K562 (cell line): ENCODE results near the gene ANO9. TPM values are rescaled to one million over a fixed set of nuclear protein-coding genes. Genes with fewer than 3 reads are reported as not detected.

Experiments used
- ATAC-seq: fragments of 200-7000 bp; cut with Tn5 transposase; 3 replicates; pipeline ENCODE4 v1.9.1; 2020; ENCODE audit warnings: moderate library complexity
- BruUV-seq: library from RNA; stranded (reverse); fragments of 400-500 nt; replicated peaks from 2 replicates; lab custom pipeline; 2021; lab: Mats Ljungman, UMichigan
- CTCF ChIA-PET: fragments of 300-600 bp; formaldehyde crosslinking; extraction: SDS; loops from one replicate; lab custom pipeline; 2021; ENCODE audit warnings: low intra/inter-chr PET ratio; lab: Yijun Ruan, JAX
- POLR2A ChIA-PET: fragments of 300-600, 350-650 bp; sonication (Branson Sonifier 250); formaldehyde crosslinking; extraction: SDS; loops from one replicate; lab custom pipeline; 2021; ENCODE audit warnings: antibody characterized with exemption, inconsistent platforms; lab: Yijun Ruan, JAX
- DNase-seq, 4 experiments: peaks; one replicate each; pipeline versions ENCODE4 v3.0.0 to v3.0.0-alpha.2; 2011 to 2018; ENCODE audit warnings: low spot score in 3 of 4, mixed read lengths in 3 of 4; ENCODE audit errors: extremely low read depth in 1 of 4
- FAIRE-seq: peaks from 2 replicates; lab custom pipeline; 2011; peaks lifted over from hg19 to GRCh38; lab: Jason Lieb, UNC
- H2AFZ ChIP-seq: 2 replicates; pipeline ENCODE4 v1.6.0; 2011; ENCODE audit warnings: low read depth, low read length, control low read depth, inconsistent platforms
- H3K27ac ChIP-seq: fragments of 200-600 bp; 3 replicates; pipeline ENCODE4 v1.8.0; 2011; ENCODE audit warnings: low read depth, mild to moderate bottlenecking, control low read depth, inconsistent platforms, low read length, moderate library complexity, mixed read lengths; ENCODE audit errors: extremely low read depth
- H3K27me3 ChIP-seq, 2 experiments: fragments of 300-600 bp in 1 of 2; 2 replicates in 1 of 2; 3 replicates in 1 of 2; pipeline versions ENCODE4 v1.6.0 to v1.8.0; 2011; ENCODE audit warnings: inconsistent platforms in 2 of 2, low read length in 2 of 2, mild to moderate bottlenecking in 1 of 2, mixed read lengths in 1 of 2, moderate library complexity in 1 of 2; ENCODE audit not compliant: control insufficient read depth in 2 of 2, insufficient read depth in 2 of 2
- H3K36me3 ChIP-seq: fragments of 300-600 bp; 3 replicates; pipeline ENCODE4 v1.8.0; 2011; ENCODE audit warnings: mild to moderate bottlenecking, low read length, inconsistent platforms; ENCODE audit not compliant: control insufficient read depth, insufficient read depth
- H3K4me1 ChIP-seq, 2 experiments: fragments of 200-600 bp in 1 of 2; replicated peaks in 1 of 2; 2 replicates in 1 of 2; 3 replicates in 1 of 2; pipeline versions ENCODE4 v1.5.1 to v1.8.0; 2011; ENCODE audit warnings: inconsistent platforms in 2 of 2, low read length in 2 of 2, mild to moderate bottlenecking in 1 of 2, mixed read lengths in 1 of 2, moderate library complexity in 1 of 2; ENCODE audit not compliant: control insufficient read depth in 2 of 2, insufficient read depth in 2 of 2
- H3K4me2 ChIP-seq: 2 replicates; pipeline ENCODE4 v1.6.1; 2011; ENCODE audit warnings: low read length, control low read depth, inconsistent platforms, mixed read lengths; ENCODE audit not compliant: insufficient read depth
- H3K4me3 ChIP-seq: fragments of 200-600 bp; sonication (generic), shearing (Covaris generic); 2 replicates; pipeline ENCODE4 v1.5.1; 2016; ENCODE audit warnings: control low read depth, inconsistent platforms
- H3K79me2 ChIP-seq: fragments of 200-600 bp; 3 replicates; pipeline ENCODE4 v1.8.0; 2011; ENCODE audit warnings: low read length, inconsistent platforms; ENCODE audit not compliant: control insufficient read depth, insufficient read depth
- H3K9ac ChIP-seq, 2 experiments: 2 replicates each; pipeline versions ENCODE4 v1.6.0 to v1.6.1; 2011; ENCODE audit warnings: low read depth in 2 of 2, low read length in 2 of 2, control low read depth in 1 of 2, inconsistent platforms in 1 of 2, mild to moderate bottlenecking in 1 of 2, mixed read lengths in 1 of 2; ENCODE audit not compliant: insufficient read depth in 1 of 2
- H3K9me1 ChIP-seq: one replicate; pipeline ENCODE4 v1.6.0; 2011; ENCODE audit warnings: inconsistent platforms, mild to moderate bottlenecking, low read length, moderate library complexity; ENCODE audit not compliant: control insufficient read depth, insufficient read depth
- H3K9me3 ChIP-seq: replicated peaks from 2 replicates; pipeline ENCODE4 v1.5.1; 2011; ENCODE audit warnings: low read depth, low read length, inconsistent platforms; ENCODE audit not compliant: control insufficient read depth, insufficient read depth
- H4K20me1 ChIP-seq: replicated peaks from 2 replicates; pipeline ENCODE4 v1.6.1; 2011; ENCODE audit warnings: low read length, inconsistent platforms, mixed read lengths; ENCODE audit not compliant: control insufficient read depth, insufficient read depth
- BRD4 ChIP-seq: fragments of 200-600 bp; sonication (generic); IDR thresholded peaks from 2 replicates; pipeline ENCODE4 v1.6.1; 2017; ENCODE audit warnings: inconsistent platforms
- ERF ChIP-seq: fragments of 450-650 bp; formaldehyde crosslinking; IDR thresholded peaks from 2 replicates; pipeline ENCODE4 v1.4.0; 2020; ENCODE audit warnings: mild to moderate bottlenecking, mixed read lengths
- HSF4 ChIP-seq: fragments of 250-450 bp; sonication (Bioruptor Pico); IDR thresholded peaks from 2 replicates; pipeline ENCODE4 v2.1.2; 2022; ENCODE audit warnings: mild to moderate bottlenecking, moderate library complexity, borderline replicate concordance
- MTA3 ChIP-seq: fragments of 450-650 bp; formaldehyde crosslinking; IDR thresholded peaks from 2 replicates; pipeline ENCODE4 v1.6.1; 2017; ENCODE audit warnings: mild to moderate bottlenecking, borderline replicate concordance
- PRMT5 ChIP-seq: sonication (generic); formaldehyde crosslinking; IDR thresholded peaks from 2 replicates; pipeline ENCODE4 v1.5.0; 2020; ENCODE audit warnings: missing genetic modification reagents
- SRSF1 ChIP-seq: fragments of 200-400 bp; formaldehyde crosslinking; IDR thresholded peaks from 2 replicates; pipeline ENCODE4 v1.6.1; 2017; ENCODE audit warnings: mild to moderate bottlenecking, low read depth, low read length, moderate library complexity
- TBP ChIP-seq: optimal IDR thresholded peaks from 2 replicates; pipeline ENCODE3; 2011; ENCODE audit warnings: low read depth, low read length, improper control_type of control experiment
- ZKSCAN1 ChIP-seq: fragments of 150-350 bp; IDR thresholded peaks from 2 replicates; pipeline ENCODE4 v1.6.1; 2016; ENCODE audit warnings: low read depth, low read length
- WGBS: fragments of 100-300 bp; shearing (Covaris generic); methylation state at CpG from one replicate; pipeline ENCODE4 v1.1.6; 2016; ENCODE audit warnings: low coverage, mixed read lengths; ENCODE audit not compliant: insufficient coverage; ENCODE audit errors: missing lambda C conversion rate; 5-methylcytosine and 5-hydroxymethylcytosine counted together
- in situ Hi-C: fragments of 300-500 bp; cut with MboI; formaldehyde crosslinking; loops from 4 replicates; pipeline ENCODE4 v1.15.0; 2018; ENCODE audit warnings: inconsistent platforms, mixed read lengths
- intact Hi-C: fragments of 100-400 bp; cut with micrococcal nuclease; formaldehyde crosslinking; loops from 2 replicates; pipeline ENCODE4 v1.14.2; 2022
- polyA plus RNA-seq, 8 experiments: library from polyadenylated mRNA; depleted of rRNA in 4 of 8; stranded (reverse) in 5 of 8; unstranded in 3 of 8; fragments of >200 nt; fragmentation: Nextera tagmentation in 2 of 8; fragmentation: Illumina TruSeq in 1 of 8; extraction: Ambion mirVana in 2 of 8; extraction: Trizol in 1 of 8; gene quantifications; 2 replicates each; pipeline versions ENCODE4 v1.2.1 to v1.2.3, GENCODE V29; 2011 to 2014; ENCODE audit warnings: inconsistent platforms in 1 of 8, missing spikeins in 1 of 8
- total RNA-seq, 7 experiments: library from RNA; depleted of rRNA in 6 of 7; stranded (reverse); fragments of >200 nt in 6 of 7; fragmentation: Illumina TruSeq in 2 of 7; extraction: Trizol in 2 of 7; gene quantifications; 2 replicates each; pipeline versions ENCODE4 v1.2.1 to v1.2.3, GENCODE V29; 2011 to 2021; ENCODE audit warnings: low replicate concordance in 1 of 7
- TF ChIP-seq, protein P1 (sequence below): fragments of 250-450 bp; sonication (Bioruptor Pico); IDR thresholded peaks from 2 replicates; pipeline ENCODE4 v1.4.0; 2020; ENCODE audit warnings: mild to moderate bottlenecking, moderate library complexity
- TF ChIP-seq, protein P2 (sequence below), 2 experiments: fragments of 450-650 bp in 1 of 2; sonication (generic) in 1 of 2; formaldehyde crosslinking in 1 of 2; IDR thresholded peaks; 2 replicates each; pipeline versions ENCODE4 v1.7.1 to v1.9.0; 2016 to 2022; ENCODE audit warnings: inconsistent platforms in 1 of 2, mild to moderate bottlenecking in 1 of 2, missing genetic modification reagents in 1 of 2

The ANO9 gene
- total and polyA plus RNA-seq, 9 of the 15 experiments (the other 6 are each of a cell fraction or from before 2014, with no cell fraction given): 0.20 to 14.5 (median 4.5) TPM

DNA sequence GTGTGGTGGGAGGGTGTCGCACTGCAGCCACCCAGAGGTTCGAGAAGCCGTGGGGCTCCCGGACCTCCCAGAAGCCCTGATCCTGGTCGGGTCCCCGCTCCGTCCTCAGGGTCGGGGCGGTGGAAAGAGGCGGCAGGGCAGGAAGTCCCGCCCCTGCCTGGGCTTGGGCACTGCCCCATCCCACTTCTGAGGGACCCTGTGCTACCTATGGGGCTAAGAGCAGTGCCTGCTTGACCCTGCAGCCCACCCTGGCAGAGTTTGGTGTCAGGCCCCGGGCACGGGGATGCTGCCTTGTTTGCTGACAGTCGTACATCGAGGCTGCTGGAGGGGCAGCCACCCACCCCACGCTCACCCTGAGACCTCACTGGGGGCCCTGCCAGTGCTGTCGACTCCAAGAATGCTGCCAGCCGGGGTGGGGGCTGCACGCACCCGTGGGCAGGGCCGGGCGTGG lies 45.8 kb upstream of the ANO9 start:
- ATAC-seq (no peak), FAIRE-seq (no peak), DNase-seq (no peak)
- no TSS peak for BruUV-seq
- WGBS: 95% methylated on average over 21 of the region's 22 CpGs
- Histone ChIP-seq H3K4me1 (peaks cover 0 to 25% of the 10 kb centered on the region in 2 experiments; a peak in 2 of 5 replicates), H3K9me3 (peaks cover 6% of the 10 kb centered on the region), H3K4me2 (no peak overlapping the region), H3K9me1 (no peaks in the 10 kb centered on the region), H3K27ac (no peak overlapping the region), H3K36me3 (peaks cover 54% of the 10 kb centered on the region; the same call in 2 of the 3 replicates), H2AFZ (no peak overlapping the region), H4K20me1 (no peaks in the 10 kb centered on the region), H3K9ac (0 out of 4 replicates have a peak overlapping the region, but pooled peaks of 1 of the 2 experiments have one; percentile 4), H3K27me3 (no peaks in the 10 kb centered on the region), H3K79me2 (peaks cover 16% of the 10 kb centered on the region), H3K4me3 (no peak overlapping the region)
- intact Hi-C loops (no loop called here), in situ Hi-C loops (no loop called here)
- POLR2A ChIA-PET: interaction anchor here (0.6 to 0.7 kb wide), 2 partner anchors 25 to 40 kb away, joined by 3 read pairs; no protein-coding TSS in a partner anchor
- CTCF ChIA-PET: no interaction called here
- TF ChIP-seq ERF (CRISPR knock-in tag) (no peak), SRSF1 (no peak), BRD4 (no peak), HSF4 (CRISPR knock-in tag) (no peak), ZKSCAN1 (no peak), MTA3 (no peak), TBP (no peak), PRMT5 (CRISPR knock-in tag) (no peak)
- TF ChIP-seq, protein P1, sequence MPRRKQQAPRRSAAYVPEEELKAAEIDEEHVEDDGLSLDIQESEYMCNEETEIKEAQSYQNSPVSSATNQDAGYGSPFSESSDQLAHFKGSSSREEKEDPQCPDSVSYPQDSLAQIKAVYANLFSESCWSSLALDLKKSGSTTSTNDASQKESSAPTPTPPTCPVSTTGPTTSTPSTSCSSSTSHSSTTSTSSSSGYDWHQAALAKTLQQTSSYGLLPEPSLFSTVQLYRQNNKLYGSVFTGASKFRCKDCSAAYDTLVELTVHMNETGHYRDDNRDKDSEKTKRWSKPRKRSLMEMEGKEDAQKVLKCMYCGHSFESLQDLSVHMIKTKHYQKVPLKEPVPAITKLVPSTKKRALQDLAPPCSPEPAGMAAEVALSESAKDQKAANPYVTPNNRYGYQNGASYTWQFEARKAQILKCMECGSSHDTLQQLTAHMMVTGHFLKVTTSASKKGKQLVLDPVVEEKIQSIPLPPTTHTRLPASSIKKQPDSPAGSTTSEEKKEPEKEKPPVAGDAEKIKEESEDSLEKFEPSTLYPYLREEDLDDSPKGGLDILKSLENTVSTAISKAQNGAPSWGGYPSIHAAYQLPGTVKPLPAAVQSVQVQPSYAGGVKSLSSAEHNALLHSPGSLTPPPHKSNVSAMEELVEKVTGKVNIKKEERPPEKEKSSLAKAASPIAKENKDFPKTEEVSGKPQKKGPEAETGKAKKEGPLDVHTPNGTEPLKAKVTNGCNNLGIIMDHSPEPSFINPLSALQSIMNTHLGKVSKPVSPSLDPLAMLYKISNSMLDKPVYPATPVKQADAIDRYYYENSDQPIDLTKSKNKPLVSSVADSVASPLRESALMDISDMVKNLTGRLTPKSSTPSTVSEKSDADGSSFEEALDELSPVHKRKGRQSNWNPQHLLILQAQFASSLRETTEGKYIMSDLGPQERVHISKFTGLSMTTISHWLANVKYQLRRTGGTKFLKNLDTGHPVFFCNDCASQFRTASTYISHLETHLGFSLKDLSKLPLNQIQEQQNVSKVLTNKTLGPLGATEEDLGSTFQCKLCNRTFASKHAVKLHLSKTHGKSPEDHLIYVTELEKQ (CRISPR knock-in tag): no peak
- TF ChIP-seq, protein P2, sequence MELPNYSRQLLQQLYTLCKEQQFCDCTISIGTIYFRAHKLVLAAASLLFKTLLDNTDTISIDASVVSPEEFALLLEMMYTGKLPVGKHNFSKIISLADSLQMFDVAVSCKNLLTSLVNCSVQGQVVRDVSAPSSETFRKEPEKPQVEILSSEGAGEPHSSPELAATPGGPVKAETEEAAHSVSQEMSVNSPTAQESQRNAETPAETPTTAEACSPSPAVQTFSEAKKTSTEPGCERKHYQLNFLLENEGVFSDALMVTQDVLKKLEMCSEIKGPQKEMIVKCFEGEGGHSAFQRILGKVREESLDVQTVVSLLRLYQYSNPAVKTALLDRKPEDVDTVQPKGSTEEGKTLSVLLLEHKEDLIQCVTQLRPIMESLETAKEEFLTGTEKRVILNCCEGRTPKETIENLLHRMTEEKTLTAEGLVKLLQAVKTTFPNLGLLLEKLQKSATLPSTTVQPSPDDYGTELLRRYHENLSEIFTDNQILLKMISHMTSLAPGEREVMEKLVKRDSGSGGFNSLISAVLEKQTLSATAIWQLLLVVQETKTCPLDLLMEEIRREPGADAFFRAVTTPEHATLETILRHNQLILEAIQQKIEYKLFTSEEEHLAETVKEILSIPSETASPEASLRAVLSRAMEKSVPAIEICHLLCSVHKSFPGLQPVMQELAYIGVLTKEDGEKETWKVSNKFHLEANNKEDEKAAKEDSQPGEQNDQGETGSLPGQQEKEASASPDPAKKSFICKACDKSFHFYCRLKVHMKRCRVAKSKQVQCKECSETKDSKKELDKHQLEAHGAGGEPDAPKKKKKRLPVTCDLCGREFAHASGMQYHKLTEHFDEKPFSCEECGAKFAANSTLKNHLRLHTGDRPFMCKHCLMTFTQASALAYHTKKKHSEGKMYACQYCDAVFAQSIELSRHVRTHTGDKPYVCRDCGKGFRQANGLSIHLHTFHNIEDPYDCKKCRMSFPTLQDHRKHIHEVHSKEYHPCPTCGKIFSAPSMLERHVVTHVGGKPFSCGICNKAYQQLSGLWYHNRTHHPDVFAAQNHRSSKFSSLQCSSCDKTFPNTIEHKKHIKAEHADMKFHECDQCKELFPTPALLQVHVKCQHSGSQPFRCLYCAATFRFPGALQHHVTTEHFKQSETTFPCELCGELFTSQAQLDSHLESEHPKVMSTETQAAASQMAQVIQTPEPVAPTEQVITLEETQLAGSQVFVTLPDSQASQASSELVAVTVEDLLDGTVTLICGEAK (IDR thresholded peaks at IDR 0.05): no peak
- TF ChIP-seq, protein P2 (CRISPR knock-in tag; IDR thresholded peaks at IDR 0.05): no peak
